ENCODE data around the gene KRTAP10-1.

KRTAP10-1 gene

DNA sequence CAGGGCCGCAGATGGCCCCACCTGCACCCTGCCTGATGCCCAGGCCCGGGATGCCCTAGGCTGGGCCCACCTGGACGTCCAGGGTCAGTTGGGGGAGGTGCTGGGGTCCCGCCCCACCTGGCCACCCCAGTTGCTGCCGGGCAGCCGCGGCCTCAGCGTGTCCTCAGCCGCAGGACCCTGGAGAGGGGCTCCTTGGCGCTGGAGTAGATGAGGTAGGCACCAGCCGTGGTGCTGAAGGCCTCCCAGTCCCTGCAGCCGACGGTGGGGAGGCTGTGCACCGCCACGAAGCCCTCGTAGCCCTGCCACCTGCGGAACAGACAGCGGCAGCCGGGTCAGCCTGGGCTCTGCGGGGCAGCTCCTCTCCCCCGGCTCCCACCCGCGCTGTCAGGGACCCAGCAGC lies 40.4 kb downstream of the KRTAP10-1 start:
- Histone ChIP-seq H4K8ac (ENCODE audit: low read depth, low read length) (no peak overlapping the region), H3K4me3 (ENCODE audit: low read length) (no peak overlapping the region), H3K4me2 (ENCODE audit: low read length) (no peak overlapping the region), H2BK15ac (replicated peaks; ENCODE audit: low read depth) (no peak overlapping the region), H3K79me1 (ENCODE audit: low read length) (no peaks in the 10 kb centered on the region), H3K56ac (ENCODE audit: low read length) (no peak overlapping the region), H3K36me3 (ENCODE audit: control insufficient read depth, insufficient read depth, low read length) (no peaks in the 10 kb centered on the region), H3K23ac (ENCODE audit: low read length) (no peak overlapping the region), H3K27ac (ENCODE audit: low read depth, low read length) (no peak overlapping the region), H3K4me1 (ENCODE audit: control insufficient read depth, low read depth, low read length) (peaks cover 4% of the 10 kb centered on the region), H3K79me2 (ENCODE audit: control insufficient read depth, insufficient read depth, low read length) (no peaks in the 10 kb centered on the region), H2BK120ac (ENCODE audit: low read depth, low read length) (no peak overlapping the region), H3K4ac (ENCODE audit: low read depth, low read length) (no peak overlapping the region), H3K18ac (ENCODE audit: low read length) (no peak overlapping the region), H2AK5ac (ENCODE audit: low read length) (no peak overlapping the region), H4K5ac (ENCODE audit: low read length) (no peak overlapping the region), H3K27me3 (ENCODE audit: insufficient read depth, low read length, poor library complexity) (no peaks in the 10 kb centered on the region), H2BK5ac (ENCODE audit: low read length) (no peak overlapping the region), H3K9ac (ENCODE audit: low read length) (no peak overlapping the region)
- no CpG with 5 or more reads among the region's 23 CpGs for WGBS (ENCODE audit: extremely low coverage, insufficient coverage, low lambda C conversion rate)
- DNase-seq, result no peak

DNA sequence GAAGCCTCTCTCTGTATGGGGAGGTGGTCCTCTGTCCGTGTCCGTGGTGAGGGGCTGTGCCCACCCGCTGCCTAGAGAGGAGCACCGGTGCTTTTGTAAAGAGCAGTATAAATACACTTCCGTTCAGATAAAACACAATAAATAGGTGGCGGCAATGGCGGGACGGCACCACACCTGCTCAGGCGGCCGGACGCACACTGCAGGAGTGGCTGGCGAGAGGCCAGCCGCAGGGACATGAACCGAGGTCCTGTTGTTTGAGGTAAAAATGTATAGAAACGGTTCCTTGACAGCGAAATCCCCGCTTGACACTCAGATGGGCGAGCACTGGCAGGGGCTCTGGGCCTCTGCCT lies 40.8 kb downstream of the KRTAP10-1 start:
- no peak overlapping the region for H2BK5ac ChIP-seq (ENCODE audit: low read length)
- no peak overlapping the region for H3K18ac ChIP-seq (ENCODE audit: low read length)
- no peak overlapping the region for H4K8ac ChIP-seq (ENCODE audit: low read depth, low read length)
- H3K27ac ChIP-seq (ENCODE audit: low read depth, low read length), result no peak overlapping the region
- H4K5ac ChIP-seq (ENCODE audit: low read length), result no peak overlapping the region
- H3K4ac ChIP-seq (ENCODE audit: low read depth, low read length), result no peak overlapping the region
- no peak overlapping the region for H3K56ac ChIP-seq (ENCODE audit: low read length)
- H3K4me3 ChIP-seq (ENCODE audit: low read length), result no peak overlapping the region
- H3K79me2 ChIP-seq (ENCODE audit: control insufficient read depth, insufficient read depth, low read length), result no peaks in the 10 kb centered on the region
- no CpG with 5 or more reads among the region's 18 CpGs for WGBS (ENCODE audit: extremely low coverage, insufficient coverage, low lambda C conversion rate)
- DNase-seq, result no peak
- H2BK120ac ChIP-seq (ENCODE audit: low read depth, low read length), result no peak overlapping the region
- H3K4me2 ChIP-seq (ENCODE audit: low read length), result no peak overlapping the region
- H3K23ac ChIP-seq (ENCODE audit: low read length), result no peak overlapping the region
- H3K79me1 ChIP-seq (ENCODE audit: low read length), result no peaks in the 10 kb centered on the region
- no peak overlapping the region for H2AK5ac ChIP-seq (ENCODE audit: low read length)
- H3K36me3 ChIP-seq (ENCODE audit: control insufficient read depth, insufficient read depth, low read length), result no peaks in the 10 kb centered on the region
- H3K4me1 ChIP-seq (ENCODE audit: control insufficient read depth, low read depth, low read length), result peaks cover 4% of the 10 kb centered on the region
- no peaks in the 10 kb centered on the region for H3K27me3 ChIP-seq (ENCODE audit: insufficient read depth, low read length, poor library complexity)
- no peak overlapping the region for H2BK15ac ChIP-seq (replicated peaks; ENCODE audit: low read depth)
- H3K9ac ChIP-seq (ENCODE audit: low read length), result no peak overlapping the region

GRCh38 chr21:44498280-44499210 lies 41.5 kb downstream of the KRTAP10-1 start:
- DNase-seq, result no peak
- Histone ChIP-seq H3K56ac (ENCODE audit: low read length) (no peak overlapping the region), H4K5ac (ENCODE audit: low read length) (no peak overlapping the region), H3K79me2 (ENCODE audit: control insufficient read depth, insufficient read depth, low read length) (no peaks in the 10 kb centered on the region), H3K4me1 (ENCODE audit: control insufficient read depth, low read depth, low read length) (peaks cover 4% of the 10 kb centered on the region), H3K23ac (ENCODE audit: low read length) (no peak overlapping the region), H2BK15ac (replicated peaks; ENCODE audit: low read depth) (no peak overlapping the region), H3K27ac (ENCODE audit: low read depth, low read length) (no peak overlapping the region), H2AK5ac (ENCODE audit: low read length) (no peak overlapping the region), H3K9ac (ENCODE audit: low read length) (no peak overlapping the region), H2BK5ac (ENCODE audit: low read length) (no peak overlapping the region), H2BK120ac (ENCODE audit: low read depth, low read length) (no peak overlapping the region), H3K4ac (ENCODE audit: low read depth, low read length) (no peak overlapping the region), H3K79me1 (ENCODE audit: low read length) (no peaks in the 10 kb centered on the region), H3K18ac (ENCODE audit: low read length) (no peak overlapping the region), H4K8ac (ENCODE audit: low read depth, low read length) (no peak overlapping the region), H3K27me3 (ENCODE audit: insufficient read depth, low read length, poor library complexity) (no peaks in the 10 kb centered on the region), H3K4me2 (ENCODE audit: low read length) (no peak overlapping the region), H3K36me3 (ENCODE audit: control insufficient read depth, insufficient read depth, low read length) (no peaks in the 10 kb centered on the region), H3K4me3 (ENCODE audit: low read length) (no peak overlapping the region)
- no CpG with 5 or more reads among the region's 27 CpGs for WGBS (ENCODE audit: extremely low coverage, insufficient coverage, low lambda C conversion rate)

DNA sequence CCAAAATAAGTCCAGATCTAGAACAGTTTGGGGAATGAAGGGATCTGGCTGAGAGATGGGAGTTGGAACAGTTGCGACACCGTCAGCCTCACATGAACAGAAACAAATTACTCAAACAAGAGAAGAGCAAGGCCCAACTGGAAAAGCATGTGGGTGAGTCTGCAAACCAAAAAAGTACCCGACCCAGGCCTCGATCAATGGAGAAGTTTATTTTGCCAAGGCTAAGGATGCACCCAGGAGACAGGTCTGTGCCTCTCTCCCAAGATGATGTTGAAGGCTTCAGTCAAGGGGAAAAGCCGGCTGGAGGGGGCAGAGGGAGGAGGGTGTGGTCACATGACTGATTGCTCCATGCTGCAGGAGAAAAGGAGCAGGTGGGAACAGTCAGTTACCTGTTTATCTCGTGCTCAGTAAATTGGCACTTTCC lies 42.3 kb downstream of the KRTAP10-1 start:
- Histone ChIP-seq H2BK120ac (ENCODE audit: low read depth, low read length) (no peak overlapping the region), H4K8ac (ENCODE audit: low read depth, low read length) (no peak overlapping the region), H2BK15ac (replicated peaks; ENCODE audit: low read depth) (no peak overlapping the region), H3K4me2 (ENCODE audit: low read length) (no peak overlapping the region), H3K79me1 (ENCODE audit: low read length) (no peaks in the 10 kb centered on the region), H3K36me3 (ENCODE audit: control insufficient read depth, insufficient read depth, low read length) (no peaks in the 10 kb centered on the region), H3K4me1 (ENCODE audit: control insufficient read depth, low read depth, low read length) (peaks cover 4% of the 10 kb centered on the region), H3K23ac (ENCODE audit: low read length) (no peak overlapping the region), H4K5ac (ENCODE audit: low read length) (no peak overlapping the region), H3K9ac (ENCODE audit: low read length) (no peak overlapping the region), H3K18ac (ENCODE audit: low read length) (no peak overlapping the region), H2BK5ac (ENCODE audit: low read length) (no peak overlapping the region), H2AK5ac (ENCODE audit: low read length) (no peak overlapping the region), H3K4me3 (ENCODE audit: low read length) (no peak overlapping the region), H3K4ac (ENCODE audit: low read depth, low read length) (no peak overlapping the region), H3K56ac (ENCODE audit: low read length) (no peak overlapping the region), H3K27ac (ENCODE audit: low read depth, low read length) (no peak overlapping the region), H3K27me3 (ENCODE audit: insufficient read depth, low read length, poor library complexity) (no peaks in the 10 kb centered on the region), H3K79me2 (ENCODE audit: control insufficient read depth, insufficient read depth, low read length) (no peaks in the 10 kb centered on the region)
- DNase-seq, result no peak
- WGBS (ENCODE audit: extremely low coverage, insufficient coverage, low lambda C conversion rate), result no CpG with 5 or more reads among the region's 6 CpGs

GRCh38 chr21:44496564-44497550 lies 43.1 kb downstream of the KRTAP10-1 start:
- Histone ChIP-seq H3K4me2 (ENCODE audit: low read length) (no peak overlapping the region), H3K4me3 (ENCODE audit: low read length) (no peak overlapping the region), H2AK5ac (ENCODE audit: low read length) (no peak overlapping the region), H4K8ac (ENCODE audit: low read depth, low read length) (no peak overlapping the region), H2BK5ac (ENCODE audit: low read length) (no peak overlapping the region), H2BK120ac (ENCODE audit: low read depth, low read length) (no peak overlapping the region), H3K27ac (ENCODE audit: low read depth, low read length) (no peak overlapping the region), H3K4me1 (ENCODE audit: control insufficient read depth, low read depth, low read length) (peaks cover 4% of the 10 kb centered on the region), H2BK15ac (replicated peaks; ENCODE audit: low read depth) (no peak overlapping the region), H3K56ac (ENCODE audit: low read length) (no peak overlapping the region), H3K23ac (ENCODE audit: low read length) (no peak overlapping the region), H4K5ac (ENCODE audit: low read length) (no peak overlapping the region), H3K79me2 (ENCODE audit: control insufficient read depth, insufficient read depth, low read length) (no peaks in the 10 kb centered on the region), H3K27me3 (ENCODE audit: insufficient read depth, low read length, poor library complexity) (no peaks in the 10 kb centered on the region), H3K4ac (ENCODE audit: low read depth, low read length) (no peak overlapping the region), H3K79me1 (ENCODE audit: low read length) (peaks cover under 1% of the 10 kb centered on the region), H3K36me3 (ENCODE audit: control insufficient read depth, insufficient read depth, low read length) (peaks cover 1% of the 10 kb centered on the region), H3K18ac (ENCODE audit: low read length) (no peak overlapping the region), H3K9ac (ENCODE audit: low read length) (no peak overlapping the region)
- DNase-seq, result no peak
- WGBS (ENCODE audit: extremely low coverage, insufficient coverage, low lambda C conversion rate), result no CpG with 5 or more reads among the region's 27 CpGs

All from mesendoderm (in vitro differentiated cells).